SK-N-SH (cell line): ENCODE measurements around the gene SLC16A13. TPM values are rescaled to one million over a fixed set of nuclear protein-coding genes. Genes with fewer than 3 reads are reported as not detected.
A peak's percentile ranks its signal among the peaks of the same experiment; 100 is the strongest.

Source experiments
- CTCF ChIA-PET: fragments of 300-600, 350-600 bp; formaldehyde crosslinking; extraction: SDS; loops from one replicate; lab custom pipeline; 2021; lab: Yijun Ruan, JAX
- POLR2A ChIA-PET: fragments of 350-600 bp; sonication (Branson Sonifier 250); formaldehyde crosslinking; extraction: SDS; loops from one replicate; lab custom pipeline; 2020; ENCODE audit warnings: antibody characterized with exemption, inconsistent platforms; lab: Yijun Ruan, JAX
- DNase-seq: peaks from one replicate; pipeline ENCODE4 v3.0.0; 2012
- H2AFZ ChIP-seq: fragments of 200-600 bp; sonication (generic); 2 replicates; pipeline ENCODE4 v1.8.1; 2016; ENCODE audit warnings: antibody characterized with exemption, mild to moderate bottlenecking, low read depth
- H3F3A ChIP-seq: fragments of 200-600 bp; sonication (generic); replicated peaks from 2 replicates; pipeline ENCODE3; 2016; ENCODE audit warnings: antibody characterized with exemption, mild to moderate bottlenecking; ENCODE audit not compliant: insufficient read depth
- H3K27ac ChIP-seq, 2 experiments: fragments of 200-500 bp in 1 of 2; fragments of 200-600 bp in 1 of 2; sonication (Bioruptor generic) in 1 of 2; sonication (generic), shearing (Covaris generic) in 1 of 2; 2 replicates each; pipeline versions ENCODE4 v1.5.1 to v1.6.1; 2014 to 2016; ENCODE audit warnings: low read depth in 2 of 2, inconsistent platforms in 1 of 2, low read length in 1 of 2, mild to moderate bottlenecking in 1 of 2, mixed read lengths in 1 of 2
- H3K27me3 ChIP-seq: fragments of 200-600 bp; sonication (generic), shearing (Covaris generic); 2 replicates; pipeline ENCODE4 v1.6.1; 2016; ENCODE audit warnings: mixed run types; ENCODE audit not compliant: insufficient read depth
- H3K36me3 ChIP-seq, 2 experiments: fragments of 200-500 bp in 1 of 2; fragments of 200-600 bp in 1 of 2; sonication (Bioruptor generic) in 1 of 2; sonication (generic) in 1 of 2; replicated peaks in 1 of 2; 2 replicates each; pipeline versions ENCODE3 to v1.5.1; 2014 to 2016; ENCODE audit warnings: low read length in 1 of 2, mild to moderate bottlenecking in 1 of 2; ENCODE audit not compliant: insufficient read depth in 2 of 2, control insufficient read depth in 1 of 2
- H3K4me1 ChIP-seq, 2 experiments: fragments of 200-500 bp in 1 of 2; fragments of 200-600 bp in 1 of 2; sonication (Bioruptor generic) in 1 of 2; sonication (generic), shearing (Covaris generic) in 1 of 2; 2 replicates each; pipeline versions ENCODE4 v1.5.1 to v1.6.1; 2014 to 2016; ENCODE audit warnings: low read depth in 1 of 2, low read length in 1 of 2, mixed run types in 1 of 2; ENCODE audit not compliant: insufficient read depth in 2 of 2, control insufficient read depth in 1 of 2
- H3K4me2 ChIP-seq: fragments of 200-600 bp; sonication (generic), shearing (Covaris generic); 2 replicates; pipeline ENCODE4 v1.6.1; 2017; ENCODE audit warnings: mixed run types
- H3K4me3 ChIP-seq, 2 experiments: fragments of 200-500 bp in 1 of 2; fragments of 200-600 bp in 1 of 2; sonication (Bioruptor generic) in 1 of 2; sonication (generic), shearing (Covaris generic) in 1 of 2; 2 replicates each; pipeline versions ENCODE4 v1.5.1 to v1.8.1; 2014 to 2016; ENCODE audit warnings: low read depth in 2 of 2, inconsistent platforms in 1 of 2, low read length in 1 of 2, mild to moderate bottlenecking in 1 of 2, mixed read lengths in 1 of 2, moderate library complexity in 1 of 2
- H3K79me2 ChIP-seq: fragments of 200-600 bp; sonication (generic); 2 replicates; pipeline ENCODE4 v1.8.1; 2017; ENCODE audit warnings: mild to moderate bottlenecking; ENCODE audit not compliant: insufficient read depth
- H3K9ac ChIP-seq: fragments of 200-600 bp; sonication (generic); 2 replicates; pipeline ENCODE4 v1.6.1; 2017; ENCODE audit warnings: mixed run types
- H3K9me2 ChIP-seq: fragments of 200-600 bp; sonication (generic); 2 replicates; pipeline ENCODE4 v1.6.1; 2017; ENCODE audit warnings: mixed run types
- H3K9me3 ChIP-seq: fragments of 200-600 bp; sonication (generic); 2 replicates; pipeline ENCODE4 v1.6.1; 2017; ENCODE audit warnings: mixed run types, mild to moderate bottlenecking, moderate library complexity
- H4K20me1 ChIP-seq: fragments of 200-600 bp; sonication (generic); 2 replicates; pipeline ENCODE4 v1.6.1; 2017; ENCODE audit warnings: mild to moderate bottlenecking, mixed run types; ENCODE audit not compliant: insufficient read depth
- CHD2 ChIP-seq: fragments of 150-350 bp; IDR thresholded peaks from 2 replicates; pipeline ENCODE4 v1.6.1; 2018; ENCODE audit warnings: low read length; ENCODE audit not compliant: partially characterized antibody
- CTCF ChIP-seq: fragments of 200-600 bp; sonication (generic); IDR thresholded peaks from 2 replicates; pipeline ENCODE4 v1.6.1; 2017; ENCODE audit warnings: antibody characterized with exemption, mild to moderate bottlenecking, moderate library complexity
- EZH2phosphoT487 ChIP-seq: fragments of 200-600 bp; sonication (generic); IDR thresholded peaks from 2 replicates; pipeline ENCODE4 v1.6.1; 2017; ENCODE audit warnings: low read depth, mixed run types, mild to moderate bottlenecking, antibody characterized with exemption, moderate library complexity, borderline replicate concordance
- FOXJ3 ChIP-seq: sonication (generic); formaldehyde crosslinking; IDR thresholded peaks from 2 replicates; pipeline ENCODE4 v1.5.1; 2020; ENCODE audit warnings: mild to moderate bottlenecking, missing genetic modification reagents
- GABPA ChIP-seq: IDR thresholded peaks from 2 replicates; pipeline ENCODE4 v1.4.0; 2012; ENCODE audit warnings: low read depth, mild to moderate bottlenecking
- GATA2 ChIP-seq: sonication (generic); formaldehyde crosslinking; IDR thresholded peaks from 2 replicates; pipeline ENCODE4 v1.5.0; 2020; ENCODE audit warnings: mild to moderate bottlenecking, missing genetic modification reagents
- IRF3 ChIP-seq: fragments of 150-350 bp; IDR thresholded peaks from 2 replicates; pipeline ENCODE4 v1.6.1; 2016; ENCODE audit warnings: mild to moderate bottlenecking, low read depth, low read length
- JUND ChIP-seq: IDR thresholded peaks from 2 replicates; pipeline ENCODE4 v1.4.0; 2012
- MXI1 ChIP-seq: IDR thresholded peaks from 2 replicates; pipeline ENCODE4 v1.6.1; 2012; ENCODE audit warnings: mild to moderate bottlenecking, low read depth, low read length, improper control_type of control experiment
- POLR2AphosphoS5 ChIP-seq: IDR thresholded peaks from 2 replicates; pipeline ENCODE4 v1.6.1; 2012; ENCODE audit warnings: low read depth, low read length
- RAD21 ChIP-seq: IDR thresholded peaks from 2 replicates; pipeline ENCODE4 v1.6.1; 2012; ENCODE audit warnings: mild to moderate bottlenecking, low read length
- RCOR1 ChIP-seq: fragments of 150-350 bp; IDR thresholded peaks from 2 replicates; pipeline ENCODE4 v1.6.1; 2017; ENCODE audit warnings: antibody characterized with exemption, low read length
- REST ChIP-seq: IDR thresholded peaks from 2 replicates; pipeline ENCODE4 v1.6.1; 2012; ENCODE audit warnings: mild to moderate bottlenecking, low read depth, low read length, moderate library complexity
- RFX5 ChIP-seq: IDR thresholded peaks from 2 replicates; pipeline ENCODE4 v1.6.1; 2012; ENCODE audit warnings: mild to moderate bottlenecking, improper control_type of control experiment, low read length
- SIN3A ChIP-seq: IDR thresholded peaks from 2 replicates; pipeline ENCODE4 v1.6.1; 2012; ENCODE audit warnings: low read depth, mild to moderate bottlenecking, low read length, moderate library complexity, borderline replicate concordance
- SMC3 ChIP-seq: IDR thresholded peaks from 2 replicates; pipeline ENCODE4 v1.6.1; 2012; ENCODE audit warnings: low read depth, low read length, improper control_type of control experiment
- TAF1 ChIP-seq: IDR thresholded peaks from 2 replicates; pipeline ENCODE4 v1.6.1; 2012; ENCODE audit warnings: low read depth, mild to moderate bottlenecking, low read length, moderate library complexity, borderline replicate concordance
- TCF12 ChIP-seq: IDR thresholded peaks from 2 replicates; pipeline ENCODE4 v1.4.0; 2012
- TEAD4 ChIP-seq: IDR thresholded peaks from 2 replicates; pipeline ENCODE4 v1.4.0; 2012; ENCODE audit warnings: mild to moderate bottlenecking, borderline replicate concordance; ENCODE audit not compliant: insufficient read depth
- USF1 ChIP-seq: IDR thresholded peaks from 2 replicates; pipeline ENCODE4 v1.4.0; 2012; ENCODE audit warnings: low read depth, borderline replicate concordance
- YY1 ChIP-seq: IDR thresholded peaks from 2 replicates; pipeline ENCODE4 v1.4.0; 2012; ENCODE audit warnings: low read depth, mild to moderate bottlenecking
- ZBTB33 ChIP-seq: IDR thresholded peaks from 2 replicates; pipeline ENCODE4 v1.4.0; 2012; ENCODE audit warnings: low read depth, borderline replicate concordance
- WGBS: methylation state at CpG from one replicate; pipeline ENCODE4 v1.1.6; 2017; ENCODE audit warnings: low lambda C conversion rate; 5-methylcytosine and 5-hydroxymethylcytosine counted together
- polyA plus RNA-seq, 3 experiments: library from polyadenylated mRNA; depleted of rRNA; stranded (reverse); fragments of >200 nt; gene quantifications; 2 replicates each; pipeline ENCODE4 v1.2.3, GENCODE V29; 2012

The SLC16A13 gene
- polyA plus RNA-seq, 1 of the 3 experiments (the other 2 are of a cell fraction): 3.9 TPM

- no peaks in the 10 kb centered on the region for H3K79me2 ChIP-seq
- H3K9me3 ChIP-seq: no peaks in the 10 kb centered on the region
- ChIA-PET POLR2A (no interaction called here), CTCF (interaction anchor here (0.6 to 8.6 kb wide), 26 partner anchors 7 to 1200 kb away, joined by 3 to 64 read pairs (median 6); partner anchors contain the start of genes RNASEK and SLC16A13)
- WGBS: 44% methylated on average over 27 of the region's 53 CpGs
- H2AFZ ChIP-seq: peak overlapping the region; percentile 94; the same call in 1 of the 2 replicates
- no peak overlapping the region for H3K27ac ChIP-seq
- no peaks in the 10 kb centered on the region for H4K20me1 ChIP-seq
- peak; percentile 92 for DNase-seq
- peak overlapping the region; percentile 52; the same call in 1 of the 2 replicates for H3K4me2 ChIP-seq
- no peaks in the 10 kb centered on the region for H3K27me3 ChIP-seq
- H3K4me3 ChIP-seq: peak overlapping the region in 1 of 2 experiments; percentile 47; a peak in 2 of 4 replicates
- H3K9me2 ChIP-seq: no peaks in the 10 kb centered on the region
- no peaks in the 10 kb centered on the region for H3K36me3 ChIP-seq
- peaks cover 15% of the 10 kb centered on the region for H3F3A ChIP-seq
- H3K4me1 ChIP-seq: peaks cover 5 to 30% of the 10 kb centered on the region in 2 experiments; a peak in 2 of 4 replicates
- H3K9ac ChIP-seq: no peak overlapping the region
- TF ChIP-seq RAD21 (peak; percentile 74), TAF1 (no peak), JUND (no peak), YY1 (no peak), TCF12 (no peak), ZBTB33 (no peak), MXI1 (no peak), RFX5 (no peak), SMC3 (peak; percentile 72), CHD2 (no peak), POLR2AphosphoS5 (no peak), FOXJ3 (CRISPR knock-in tag) (no peak), CTCF (peak; percentile 81), GATA2 (CRISPR knock-in tag) (no peak), RCOR1 (no peak), USF1 (no peak), SIN3A (0 out of 2 replicates have a peak, but pooled peaks have one; percentile 15), REST (no peak), IRF3 (no peak), GABPA (no peak), EZH2phosphoT487 (no peak), TEAD4 (no peak)
These were observed 13.6 kb upstream of the SLC16A13 start for GRCh38 chr17:7021993-7022778.
